Neutrophil (primary cell): ENCODE data around the gene SEH1L.

ENCODE experiments used
- H3K27ac ChIP-seq: fragments of 200-600 bp; sonication (generic); 2 replicates; pipeline ENCODE4 v1.5.1; 2016; ENCODE audit warnings: mild to moderate bottlenecking, moderate library complexity
- H3K27me3 ChIP-seq: fragments of 200-600 bp; sonication (generic); 2 replicates; pipeline ENCODE4 v1.6.0; 2016; ENCODE audit warnings: mild to moderate bottlenecking
- H3K36me3 ChIP-seq: fragments of 200-600 bp; sonication (generic); 2 replicates; pipeline ENCODE4 v1.5.1; 2017
- H3K4me1 ChIP-seq, 2 experiments: fragments of 200-600 bp in 1 of 2; sonication (generic) in 1 of 2; 1 replicate in 1 of 2; 2 replicates in 1 of 2; pipeline versions ENCODE4 v1.5.1 to v1.6.1; 2013 to 2016; ENCODE audit warnings: low read depth in 1 of 2, low read length in 1 of 2, mild to moderate bottlenecking in 1 of 2, moderate library complexity in 1 of 2; ENCODE audit not compliant: control insufficient read depth in 1 of 2, insufficient read depth in 1 of 2
- H3K4me3 ChIP-seq, 2 experiments: fragments of 200-600 bp in 1 of 2; sonication (generic) in 1 of 2; 1 replicate in 1 of 2; 2 replicates in 1 of 2; pipeline ENCODE4 v1.5.1; 2013 to 2016; ENCODE audit warnings: low read depth in 1 of 2, low read length in 1 of 2, mild to moderate bottlenecking in 1 of 2, moderate library complexity in 1 of 2
- H3K9me3 ChIP-seq: fragments of 200-600 bp; sonication (generic); 2 replicates; pipeline ENCODE4 v1.5.1; 2016
- TF ChIP-seq, protein P1 (sequence below): fragments of 200-600 bp; sonication (generic); IDR thresholded peaks from 2 replicates; pipeline ENCODE4 v1.5.1; 2016; ENCODE audit warnings: antibody characterized with exemption

Gene SEH1L

DNA sequence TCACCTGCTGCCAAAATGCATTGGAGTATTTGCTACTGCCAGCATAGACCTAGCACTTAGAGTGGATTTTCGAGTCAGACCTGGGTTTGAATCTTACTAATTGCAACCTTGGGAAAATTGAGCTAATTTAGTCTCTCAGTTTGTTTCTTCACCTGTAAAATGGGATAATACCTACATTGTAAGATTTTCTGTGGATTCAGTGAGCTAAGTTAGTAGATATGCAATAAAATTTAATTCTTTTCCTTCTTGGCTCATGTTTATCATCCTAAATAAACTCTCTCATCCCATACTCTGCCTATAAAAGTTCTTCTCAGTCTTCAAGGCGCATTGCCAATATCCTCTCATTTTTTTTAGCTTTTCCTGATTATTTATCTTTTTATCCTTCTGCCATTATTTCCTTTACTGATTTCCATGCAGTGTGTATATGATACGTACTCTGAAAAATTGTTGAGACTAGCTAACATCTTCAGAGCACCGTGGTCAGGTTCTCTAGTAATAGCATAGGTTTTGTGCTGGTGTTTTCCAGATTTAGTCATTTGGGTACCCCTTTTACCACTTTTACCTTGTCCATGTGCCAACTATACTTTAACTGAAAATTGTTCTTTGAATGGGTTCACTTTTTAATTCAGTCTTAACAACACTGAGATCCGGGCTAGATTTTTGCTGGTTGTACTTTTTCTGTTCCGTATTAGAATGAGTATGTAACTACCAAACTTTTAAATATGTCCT, 50.7 kb downstream of the SEH1L start:
- no peak overlapping the region for H3K27ac ChIP-seq
- no peaks in the 10 kb centered on the region for H3K9me3 ChIP-seq
- no peaks in the 10 kb centered on the region for H3K27me3 ChIP-seq
- peaks cover 31% of the 10 kb centered on the region for H3K36me3 ChIP-seq
- no peak overlapping the region for H3K4me3 ChIP-seq
- TF ChIP-seq, protein P1, sequence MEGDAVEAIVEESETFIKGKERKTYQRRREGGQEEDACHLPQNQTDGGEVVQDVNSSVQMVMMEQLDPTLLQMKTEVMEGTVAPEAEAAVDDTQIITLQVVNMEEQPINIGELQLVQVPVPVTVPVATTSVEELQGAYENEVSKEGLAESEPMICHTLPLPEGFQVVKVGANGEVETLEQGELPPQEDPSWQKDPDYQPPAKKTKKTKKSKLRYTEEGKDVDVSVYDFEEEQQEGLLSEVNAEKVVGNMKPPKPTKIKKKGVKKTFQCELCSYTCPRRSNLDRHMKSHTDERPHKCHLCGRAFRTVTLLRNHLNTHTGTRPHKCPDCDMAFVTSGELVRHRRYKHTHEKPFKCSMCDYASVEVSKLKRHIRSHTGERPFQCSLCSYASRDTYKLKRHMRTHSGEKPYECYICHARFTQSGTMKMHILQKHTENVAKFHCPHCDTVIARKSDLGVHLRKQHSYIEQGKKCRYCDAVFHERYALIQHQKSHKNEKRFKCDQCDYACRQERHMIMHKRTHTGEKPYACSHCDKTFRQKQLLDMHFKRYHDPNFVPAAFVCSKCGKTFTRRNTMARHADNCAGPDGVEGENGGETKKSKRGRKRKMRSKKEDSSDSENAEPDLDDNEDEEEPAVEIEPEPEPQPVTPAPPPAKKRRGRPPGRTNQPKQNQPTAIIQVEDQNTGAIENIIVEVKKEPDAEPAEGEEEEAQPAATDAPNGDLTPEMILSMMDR = no peak
- H3K4me1 ChIP-seq = peaks cover 0 to 8% of the 10 kb centered on the region in 2 experiments

GRCh38 chr18:13003466-13003896, 55.7 kb downstream of the SEH1L start:
- Histone ChIP-seq H3K27me3 (no peaks in the 10 kb centered on the region), H3K36me3 (peaks cover 51% of the 10 kb centered on the region)

DNA sequence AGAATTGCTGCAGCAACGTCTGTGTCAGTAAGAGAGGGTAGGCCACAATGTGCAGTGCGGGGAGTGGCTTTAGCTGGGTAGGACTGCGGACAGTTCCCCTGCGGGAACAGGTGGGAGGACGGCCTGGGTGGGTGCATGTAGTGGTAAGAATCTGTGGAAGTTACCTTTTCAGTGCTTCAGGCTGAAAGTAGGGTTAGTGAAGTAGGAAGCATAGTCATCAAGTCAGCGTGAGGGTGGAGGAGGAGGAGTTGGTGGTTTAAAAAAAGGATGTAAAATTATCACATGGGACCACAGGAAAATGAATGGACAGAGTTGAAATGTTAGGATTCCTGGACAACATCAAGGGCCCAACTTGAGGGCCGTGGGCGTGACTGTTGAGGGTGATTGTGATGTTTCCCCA, 56.6 kb downstream of the SEH1L start:
- TF ChIP-seq, protein P1 = no peak

More at GRCh38 chr18:13003466-13003896, 55.7 kb downstream of the SEH1L start:
- no peaks in the 10 kb centered on the region for H3K9me3 ChIP-seq
- H3K4me3 ChIP-seq = no peak overlapping the region
- TF ChIP-seq, protein P1 = no peak
- H3K27ac ChIP-seq = no peak overlapping the region
- H3K4me1 ChIP-seq = peaks cover 0 to 6% of the 10 kb centered on the region in 2 experiments

DNA sequence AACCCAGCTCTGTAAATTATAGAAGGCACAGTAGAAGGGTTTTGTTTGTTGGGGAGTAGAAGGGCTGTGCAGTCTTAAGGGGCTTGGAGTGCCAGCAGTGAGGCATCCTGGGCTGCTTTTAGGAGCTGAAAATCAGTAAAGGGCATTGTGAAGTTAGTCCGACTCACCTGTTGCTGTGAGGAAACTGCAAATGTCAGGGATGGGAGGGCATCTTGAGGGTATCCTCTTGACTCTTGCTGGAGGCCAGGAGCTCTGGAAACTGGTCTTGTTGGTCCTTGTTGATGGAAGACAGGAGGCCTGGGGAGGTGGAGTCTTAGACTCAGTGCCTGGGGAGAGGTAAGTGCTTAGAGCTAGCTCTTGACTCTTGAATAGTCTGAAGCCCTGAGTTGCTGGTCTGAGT, 57.5 kb downstream of the SEH1L start:
- Histone ChIP-seq H3K36me3 (peaks cover 64% of the 10 kb centered on the region), H3K27ac (no peak overlapping the region), H3K27me3 (no peaks in the 10 kb centered on the region)

More for the DNA sequence above, 56.6 kb downstream of the SEH1L start:
- Histone ChIP-seq H3K4me1 (peaks cover 0 to 6% of the 10 kb centered on the region in 2 experiments), H3K27me3 (no peaks in the 10 kb centered on the region), H3K4me3 (no peak overlapping the region), H3K36me3 (peaks cover 60% of the 10 kb centered on the region), H3K9me3 (no peaks in the 10 kb centered on the region), H3K27ac (no peak overlapping the region)

DNA sequence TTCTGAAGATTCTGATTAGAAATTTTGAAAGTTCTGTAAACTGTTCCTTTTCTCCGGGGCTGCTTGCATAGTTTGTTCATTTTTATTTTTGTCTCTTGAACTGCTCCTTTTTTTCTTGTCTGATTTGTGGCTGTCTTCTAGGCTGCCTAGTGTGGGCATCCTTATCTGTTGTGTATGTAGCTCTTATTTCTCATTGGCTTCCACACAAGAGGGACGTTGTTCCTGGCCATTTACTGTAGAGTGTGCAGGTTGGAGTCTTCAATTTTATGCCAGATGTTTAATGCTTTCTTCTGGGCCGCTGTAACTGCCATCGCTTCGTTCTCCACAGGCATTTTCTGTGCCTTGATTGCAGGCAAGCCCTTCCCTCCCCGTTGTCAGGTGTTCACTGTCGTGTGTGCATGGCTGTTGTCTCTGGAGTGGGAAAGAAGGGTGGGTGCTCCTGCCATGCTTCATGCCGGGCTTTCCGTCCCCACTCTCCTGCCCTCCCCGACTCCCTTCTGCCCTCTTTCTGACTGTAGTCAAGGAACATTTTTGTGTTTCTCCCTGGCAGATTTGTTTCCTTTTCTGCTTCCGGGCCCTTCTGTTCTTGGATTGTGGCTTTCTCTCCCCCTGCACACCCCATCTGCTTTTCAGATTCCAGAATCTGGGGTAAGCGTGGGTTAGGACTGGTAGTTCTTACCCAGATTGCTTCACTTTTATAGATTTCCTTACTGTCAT, 58.9 kb downstream of the SEH1L start:
- H3K36me3 ChIP-seq = peaks cover 63% of the 10 kb centered on the region
- H3K27ac ChIP-seq = peak overlapping the region; percentile 57
- no peak overlapping the region for H3K4me3 ChIP-seq
- TF ChIP-seq, protein P1 = no peak
- H3K27me3 ChIP-seq = no peaks in the 10 kb centered on the region
- peaks cover 0 to 6% of the 10 kb centered on the region in 2 experiments for H3K4me1 ChIP-seq
- H3K9me3 ChIP-seq = no peaks in the 10 kb centered on the region

More for the DNA sequence above, 57.5 kb downstream of the SEH1L start:
- TF ChIP-seq, protein P1 = no peak
- no peak overlapping the region for H3K4me3 ChIP-seq
- H3K4me1 ChIP-seq = peaks cover 0 to 6% of the 10 kb centered on the region in 2 experiments
- no peaks in the 10 kb centered on the region for H3K9me3 ChIP-seq
